K562 (cell line): Measurements from ENCODE around the gene MPIG6B. TPM values are rescaled to one million over a fixed set of nuclear protein-coding genes. Genes with fewer than 3 reads are reported as not detected.
A peak's percentile ranks its signal among the peaks of the same experiment; 100 is the strongest.

Experiments
- ARID2 ChIP-seq: fragments of 450-650 bp; IDR thresholded peaks from 2 replicates; pipeline ENCODE4 v1.6.1; 2017; ENCODE audit warnings: antibody characterized with exemption, mild to moderate bottlenecking
- CEBPG ChIP-seq, 3 experiments: fragments of 200-800 bp in 1 of 3; sonication (Bioruptor generic) in 1 of 3; sonication (generic) in 1 of 3; formaldehyde crosslinking in 1 of 3; IDR thresholded peaks in 2 of 3; conservative IDR thresholded peaks in 1 of 3; 2 replicates each; pipeline versions ENCODE4 v1.6.1 to v1.8.0; 2016 to 2022; ENCODE audit warnings: missing compliant biosample characterization in 2 of 3, missing genetic modification characterization in 2 of 3, mild to moderate bottlenecking in 1 of 3, missing genetic modification reagents in 1 of 3
- EHMT2 ChIP-seq: fragments of 450-650 bp; IDR thresholded peaks from 2 replicates; pipeline ENCODE4 v1.6.1; 2018; ENCODE audit warnings: antibody characterized with exemption
- ELF1 ChIP-seq: fragments of 200-800 bp; sonication (Bioruptor generic); IDR thresholded peaks from 2 replicates; pipeline ENCODE4 v1.6.1; 2016; ENCODE audit warnings: missing genetic modification characterization, missing compliant biosample characterization
- ELF4 ChIP-seq: fragments of 450-650 bp; formaldehyde crosslinking; IDR thresholded peaks from 2 replicates; pipeline ENCODE4 v1.4.0; 2022; ENCODE audit warnings: missing genetic modification characterization
- EP400 ChIP-seq: fragments of 450-650 bp; IDR thresholded peaks from 2 replicates; pipeline ENCODE4 v1.6.1; 2017; ENCODE audit warnings: antibody characterized with exemption, mild to moderate bottlenecking, moderate library complexity
- HDAC1 ChIP-seq, 2 experiments: fragments of 450-650 bp; IDR thresholded peaks; 2 replicates each; pipeline ENCODE4 v1.6.1; 2016 to 2017; ENCODE audit warnings: inconsistent platforms in 1 of 2, mild to moderate bottlenecking in 1 of 2, moderate library complexity in 1 of 2
- KLF13 ChIP-seq: fragments of 450-650 bp; IDR thresholded peaks from 2 replicates; pipeline ENCODE4 v1.6.1; 2016; ENCODE audit warnings: missing genetic modification characterization, low read depth, mild to moderate bottlenecking, missing compliant biosample characterization, moderate library complexity, borderline replicate concordance
- KLF16 ChIP-seq: IDR thresholded peaks from 2 replicates; pipeline ENCODE4 v1.6.1; 2016; ENCODE audit warnings: antibody characterized with exemption
- MAFK ChIP-seq: IDR thresholded peaks from 2 replicates; pipeline ENCODE4 v1.6.1; 2011; ENCODE audit warnings: low read length, improper control_type of control experiment
- MECOM ChIP-seq: fragments of 250-450 bp; sonication (Bioruptor Pico); IDR thresholded peaks from 2 replicates; pipeline ENCODE4 v1.8.0; 2022; ENCODE audit warnings: inconsistent platforms
- NFE2 ChIP-seq: IDR thresholded peaks from 2 replicates; pipeline ENCODE4 v1.6.1; 2014; ENCODE audit warnings: antibody characterized with exemption, low read depth
- POLR2AphosphoS5 ChIP-seq: IDR thresholded peaks from 2 replicates; pipeline ENCODE4 v1.6.1; 2011; ENCODE audit warnings: mild to moderate bottlenecking, low read depth, low read length, moderate library complexity; ENCODE audit not compliant: control insufficient read depth, insufficient read depth
- SMAD4 ChIP-seq: fragments of 250-450 bp; sonication (Bioruptor Pico); conservative IDR thresholded peaks from 2 replicates; pipeline ENCODE4 v1.8.0; 2021; ENCODE audit warnings: inconsistent platforms, mild to moderate bottlenecking, moderate library complexity
- SNRNP70 ChIP-seq: fragments of 200-400 bp; formaldehyde crosslinking; optimal IDR thresholded peaks from 2 replicates; pipeline ENCODE3; 2017; ENCODE audit warnings: low read depth, low read length
- SOX6 ChIP-seq: fragments of 450-650 bp; IDR thresholded peaks from 2 replicates; pipeline ENCODE4 v1.6.1; 2014; ENCODE audit warnings: mild to moderate bottlenecking
- SPI1 ChIP-seq: IDR thresholded peaks from 2 replicates; pipeline ENCODE4 v1.6.1; 2011; ENCODE audit warnings: low read depth, low read length, control low read depth, borderline replicate concordance
- TCF3 ChIP-seq: sonication (generic); formaldehyde crosslinking; IDR thresholded peaks from 2 replicates; pipeline ENCODE4 v1.4.0; 2020; ENCODE audit warnings: mild to moderate bottlenecking, missing genetic modification reagents
- TEAD4 ChIP-seq, 2 experiments: sonication (generic) in 1 of 2; formaldehyde crosslinking in 1 of 2; IDR thresholded peaks; 2 replicates each; pipeline versions ENCODE4 v1.6.1 to v1.8.0; 2012 to 2022; ENCODE audit warnings: borderline replicate concordance in 1 of 2, inconsistent platforms in 1 of 2, low read length in 1 of 2, mild to moderate bottlenecking in 1 of 2, missing genetic modification reagents in 1 of 2
- ZNF507 ChIP-seq: conservative IDR thresholded peaks from 2 replicates; pipeline ENCODE4 v1.6.1; 2017; ENCODE audit warnings: missing genetic modification characterization, missing compliant biosample characterization
- polyA plus RNA-seq, 8 experiments: library from polyadenylated mRNA; depleted of rRNA in 4 of 8; stranded (reverse) in 5 of 8; unstranded in 3 of 8; fragments of >200 nt; fragmentation: Nextera tagmentation in 2 of 8; fragmentation: Illumina TruSeq in 1 of 8; extraction: Ambion mirVana in 2 of 8; extraction: Trizol in 1 of 8; gene quantifications; 2 replicates each; pipeline versions ENCODE4 v1.2.1 to v1.2.3, GENCODE V29; 2011 to 2014; ENCODE audit warnings: inconsistent platforms in 1 of 8, missing spikeins in 1 of 8
- total RNA-seq, 7 experiments: library from RNA; depleted of rRNA in 6 of 7; stranded (reverse); fragments of >200 nt in 6 of 7; fragmentation: Illumina TruSeq in 2 of 7; extraction: Trizol in 2 of 7; gene quantifications; 2 replicates each; pipeline versions ENCODE4 v1.2.1 to v1.2.3, GENCODE V29; 2011 to 2021; ENCODE audit warnings: low replicate concordance in 1 of 7
- TF ChIP-seq, protein P1 (sequence below): sonication (generic); formaldehyde crosslinking; IDR thresholded peaks from 2 replicates; pipeline ENCODE4 v1.8.1; 2023; ENCODE audit warnings: mild to moderate bottlenecking, missing genetic modification reagents, moderate library complexity
- TF ChIP-seq, protein P2 (sequence below): sonication (generic); formaldehyde crosslinking; IDR thresholded peaks from 2 replicates; pipeline ENCODE4 v1.9.0; 2022; ENCODE audit warnings: mild to moderate bottlenecking, missing genetic modification reagents
- TF ChIP-seq, protein P3 (sequence below): fragments of 450-650 bp; formaldehyde crosslinking; conservative IDR thresholded peaks from 2 replicates; pipeline ENCODE4 v1.4.0; 2022; ENCODE audit warnings: mild to moderate bottlenecking, missing genetic modification characterization
- TF ChIP-seq, protein P4 (sequence below): conservative IDR thresholded peaks from 2 replicates; pipeline ENCODE4 v1.6.1; 2011; ENCODE audit warnings: low read depth, mild to moderate bottlenecking, low read length; ENCODE audit not compliant: control insufficient read depth

Gene MPIG6B
- total and polyA plus RNA-seq, 9 of the 15 experiments (the other 6 are each of a cell fraction or from before 2014, with no cell fraction given), result 0.11 to 1.2 (median 0.28) TPM; not detected in 1

DNA sequence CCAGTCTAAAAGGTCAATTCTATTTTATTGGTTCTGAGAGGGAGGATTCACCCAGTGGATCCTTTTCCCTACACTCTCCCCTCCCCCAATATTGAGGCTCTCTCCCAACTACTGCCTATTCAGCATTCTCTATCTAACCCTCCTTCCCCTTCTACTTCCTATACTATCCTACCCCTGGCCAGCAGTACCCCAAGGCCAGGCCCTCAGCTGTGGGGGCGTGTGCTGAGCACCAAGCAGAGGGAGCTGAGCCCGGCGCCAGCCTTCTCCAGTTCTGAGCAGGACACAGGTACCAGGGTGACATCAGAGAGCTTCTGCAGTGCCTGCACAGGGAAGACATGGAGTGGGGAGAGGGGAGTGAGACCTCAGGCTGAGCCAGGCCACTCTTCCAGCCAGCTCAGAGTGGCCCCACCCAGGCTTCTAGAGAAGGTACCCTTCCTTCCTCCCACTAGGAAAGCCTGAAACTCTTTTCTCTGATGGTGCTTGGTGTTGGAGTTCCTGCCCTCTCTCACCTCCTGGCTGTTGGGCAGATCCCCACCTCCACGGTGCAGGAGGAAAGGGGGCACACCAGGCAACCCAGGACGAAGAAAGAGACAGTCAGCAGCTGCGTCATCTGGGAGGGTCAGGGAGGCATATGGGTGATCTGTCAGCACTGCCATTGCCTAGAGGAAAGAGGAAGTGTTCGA lies 4.0 kb downstream of the MPIG6B start (continued):
- TF ChIP-seq KLF13 (tag) (no peak), MECOM (CRISPR knock-in tag) (no peak), ELF4 (CRISPR knock-in tag) (0 out of 2 replicates have a peak, but pooled peaks have one; percentile 19), POLR2AphosphoS5 (0 out of 2 replicates have a peak, but pooled peaks have one; percentile 32), ARID2 (0 out of 2 replicates have a peak, but pooled peaks have one; percentile 50), SNRNP70 (peak; percentile 27), EP400 (no peak), TCF3 (CRISPR knock-in tag) (peak; percentile 44), MAFK (peak; percentile 66; the same call in 1 of the 2 replicates), CEBPG (CRISPR knock-in tag; IDR thresholded peaks at IDR 0.05) (no peak), CEBPG (tag; conservative IDR thresholded peaks at IDR 0.05 in 1 of 2, IDR thresholded peaks at IDR 0.05 in 1 of 2) (no peak), ELF1 (tag) (no peak), SPI1 (peak; percentile 100), SOX6 (0 out of 2 replicates have a peak, but pooled peaks have one; percentile 15), NFE2 (peak; percentile 75), TEAD4 (IDR thresholded peaks at IDR 0.05; ENCODE audit: low read length) (0 out of 2 replicates have a peak, but pooled peaks have one; percentile 9), TEAD4 (CRISPR knock-in tag; IDR thresholded peaks at IDR 0.05; ENCODE audit: borderline replicate concordance) (no peak), EHMT2 (no peak), SMAD4 (peak; percentile 59; the same call in 1 of the 2 replicates), ZNF507 (tag) (no peak), KLF16 (no peak), HDAC1 (IDR thresholded peaks at IDR 0.05) (peak in 1 of 2 experiments; percentile 13; a peak in 1 of 4 replicates)
- TF ChIP-seq, protein P1, sequence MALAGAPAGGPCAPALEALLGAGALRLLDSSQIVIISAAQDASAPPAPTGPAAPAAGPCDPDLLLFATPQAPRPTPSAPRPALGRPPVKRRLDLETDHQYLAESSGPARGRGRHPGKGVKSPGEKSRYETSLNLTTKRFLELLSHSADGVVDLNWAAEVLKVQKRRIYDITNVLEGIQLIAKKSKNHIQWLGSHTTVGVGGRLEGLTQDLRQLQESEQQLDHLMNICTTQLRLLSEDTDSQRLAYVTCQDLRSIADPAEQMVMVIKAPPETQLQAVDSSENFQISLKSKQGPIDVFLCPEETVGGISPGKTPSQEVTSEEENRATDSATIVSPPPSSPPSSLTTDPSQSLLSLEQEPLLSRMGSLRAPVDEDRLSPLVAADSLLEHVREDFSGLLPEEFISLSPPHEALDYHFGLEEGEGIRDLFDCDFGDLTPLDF (CRISPR knock-in tag), result 0 out of 2 replicates have a peak, but pooled peaks have one; percentile 25
- TF ChIP-seq, protein P2, sequence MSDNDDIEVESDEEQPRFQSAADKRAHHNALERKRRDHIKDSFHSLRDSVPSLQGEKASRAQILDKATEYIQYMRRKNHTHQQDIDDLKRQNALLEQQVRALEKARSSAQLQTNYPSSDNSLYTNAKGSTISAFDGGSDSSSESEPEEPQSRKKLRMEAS (CRISPR knock-in tag), result no peak; the same call in none of the 2 replicates
- TF ChIP-seq, protein P3, sequence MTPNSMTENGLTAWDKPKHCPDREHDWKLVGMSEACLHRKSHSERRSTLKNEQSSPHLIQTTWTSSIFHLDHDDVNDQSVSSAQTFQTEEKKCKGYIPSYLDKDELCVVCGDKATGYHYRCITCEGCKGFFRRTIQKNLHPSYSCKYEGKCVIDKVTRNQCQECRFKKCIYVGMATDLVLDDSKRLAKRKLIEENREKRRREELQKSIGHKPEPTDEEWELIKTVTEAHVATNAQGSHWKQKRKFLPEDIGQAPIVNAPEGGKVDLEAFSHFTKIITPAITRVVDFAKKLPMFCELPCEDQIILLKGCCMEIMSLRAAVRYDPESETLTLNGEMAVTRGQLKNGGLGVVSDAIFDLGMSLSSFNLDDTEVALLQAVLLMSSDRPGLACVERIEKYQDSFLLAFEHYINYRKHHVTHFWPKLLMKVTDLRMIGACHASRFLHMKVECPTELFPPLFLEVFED (CRISPR knock-in tag), result peak; percentile 77; the same call in 1 of the 2 replicates
- TF ChIP-seq, protein P4, sequence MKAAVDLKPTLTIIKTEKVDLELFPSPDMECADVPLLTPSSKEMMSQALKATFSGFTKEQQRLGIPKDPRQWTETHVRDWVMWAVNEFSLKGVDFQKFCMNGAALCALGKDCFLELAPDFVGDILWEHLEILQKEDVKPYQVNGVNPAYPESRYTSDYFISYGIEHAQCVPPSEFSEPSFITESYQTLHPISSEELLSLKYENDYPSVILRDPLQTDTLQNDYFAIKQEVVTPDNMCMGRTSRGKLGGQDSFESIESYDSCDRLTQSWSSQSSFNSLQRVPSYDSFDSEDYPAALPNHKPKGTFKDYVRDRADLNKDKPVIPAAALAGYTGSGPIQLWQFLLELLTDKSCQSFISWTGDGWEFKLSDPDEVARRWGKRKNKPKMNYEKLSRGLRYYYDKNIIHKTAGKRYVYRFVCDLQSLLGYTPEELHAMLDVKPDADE, result no peak
